Measurements from ENCODE around the gene FAM151B. TPM values are rescaled to one million over a fixed set of nuclear protein-coding genes. Genes with fewer than 3 reads are reported as not detected.

Gene FAM151B
- polyA plus RNA-seq, 1 donor (not counting 4 experiments of a cell fraction or from before 2014, with no cell fraction given): 1.0 TPM

- H3K9me1 ChIP-seq (ENCODE audit: control insufficient read depth, extremely low read depth, insufficient read depth, low read length): no peaks in the 10 kb centered on the region
- H4K20me1 ChIP-seq (ENCODE audit: control insufficient read depth, extremely low read depth, insufficient read depth, low read length): no peaks in the 10 kb centered on the region
- H2AFZ ChIP-seq (ENCODE audit: control insufficient read depth, low read length): no peak overlapping the region
- FAIRE-seq: no peak
- DNase-seq (ENCODE audit: low read depth, low spot score): no peak
- dilution Hi-C loops (cut with MboI; ENCODE audit: extremely low pct_ligation_motif_present, low sequenced_read_pairs): no loop called here
- H3K36me3 ChIP-seq (ENCODE audit: control insufficient read depth in 2 of 2, extremely low read depth in 1 of 2, insufficient read depth in 2 of 2, low read length in 2 of 2): no peaks in the 10 kb centered on the region
- H3K9me3 ChIP-seq (ENCODE audit: control insufficient read depth, low read depth, low read length): no peaks in the 10 kb centered on the region
- no peak overlapping the region for H3K4me2 ChIP-seq (ENCODE audit: control insufficient read depth, extremely low read depth, insufficient read depth, low read depth, low read length)
- no peak overlapping the region for H3K9ac ChIP-seq (ENCODE audit: control insufficient read depth, extremely low read depth, insufficient read depth, low read length)
- H3K27me3 ChIP-seq (ENCODE audit: control insufficient read depth, extremely low read depth, insufficient read depth, low read length): no peaks in the 10 kb centered on the region
- H3K4me1 ChIP-seq (ENCODE audit: control insufficient read depth, extremely low read depth, insufficient read depth, low read length): no peaks in the 10 kb centered on the region
- no peaks in the 10 kb centered on the region for H3K79me2 ChIP-seq (ENCODE audit: control insufficient read depth, insufficient read depth, low read length)
- no peak overlapping the region for H3K4me3 ChIP-seq (ENCODE audit: control insufficient read depth in 2 of 3, extremely low read depth in 1 of 3, insufficient read depth in 2 of 3, low read depth in 1 of 3, low read length in 3 of 3)
- H3K27ac ChIP-seq (ENCODE audit: control insufficient read depth, insufficient read depth, low read length): no peak overlapping the region
- TF ChIP-seq CTCF (optimal IDR thresholded peaks at IDR 0.05 in 1 of 3, IDR thresholded peaks at IDR 0.05 in 1 of 3, conservative IDR thresholded peaks at IDR 0.05 in 1 of 3; ENCODE audit: extremely low read depth in 1 of 3, insufficient read depth in 2 of 3, low read length in 3 of 3) (no peak), EZH2 (IDR thresholded peaks at IDR 0.05; ENCODE audit: low read length) (no peak)
Measured at GRCh38 chr5:80508844-80509243, 20.9 kb downstream of the FAM151B start.

GRCh38 chr5:80509362-80509761, 21.5 kb downstream of the FAM151B start:
- Histone ChIP-seq H3K4me1 (ENCODE audit: control insufficient read depth, extremely low read depth, insufficient read depth, low read length) (no peaks in the 10 kb centered on the region), H3K9ac (ENCODE audit: control insufficient read depth, extremely low read depth, insufficient read depth, low read length) (no peak overlapping the region), H3K27ac (ENCODE audit: control insufficient read depth, insufficient read depth, low read length) (no peak overlapping the region), H3K79me2 (ENCODE audit: control insufficient read depth, insufficient read depth, low read length) (no peaks in the 10 kb centered on the region), H3K4me3 (ENCODE audit: control insufficient read depth in 2 of 3, extremely low read depth in 1 of 3, insufficient read depth in 2 of 3, low read depth in 1 of 3, low read length in 3 of 3) (no peak overlapping the region), H3K36me3 (ENCODE audit: control insufficient read depth in 2 of 2, extremely low read depth in 1 of 2, insufficient read depth in 2 of 2, low read length in 2 of 2) (no peaks in the 10 kb centered on the region), H3K4me2 (ENCODE audit: control insufficient read depth, extremely low read depth, insufficient read depth, low read depth, low read length) (no peak overlapping the region), H3K27me3 (ENCODE audit: control insufficient read depth, extremely low read depth, insufficient read depth, low read length) (no peaks in the 10 kb centered on the region), H3K9me3 (ENCODE audit: control insufficient read depth, low read depth, low read length) (no peaks in the 10 kb centered on the region), H3K9me1 (ENCODE audit: control insufficient read depth, extremely low read depth, insufficient read depth, low read length) (no peaks in the 10 kb centered on the region), H4K20me1 (ENCODE audit: control insufficient read depth, extremely low read depth, insufficient read depth, low read length) (no peaks in the 10 kb centered on the region), H2AFZ (ENCODE audit: control insufficient read depth, low read length) (no peak overlapping the region)
- dilution Hi-C loops (cut with MboI; ENCODE audit: extremely low pct_ligation_motif_present, low sequenced_read_pairs): no loop called here
- TF ChIP-seq EZH2 (IDR thresholded peaks at IDR 0.05; ENCODE audit: low read length): no peak
- TF ChIP-seq CTCF (optimal IDR thresholded peaks at IDR 0.05 in 1 of 3, IDR thresholded peaks at IDR 0.05 in 1 of 3, conservative IDR thresholded peaks at IDR 0.05 in 1 of 3; ENCODE audit: extremely low read depth in 1 of 3, insufficient read depth in 2 of 3, low read length in 3 of 3): no peak
- DNase-seq (ENCODE audit: low read depth, low spot score) (no peak), FAIRE-seq (no peak)

Data from keratinocyte (primary cell).